Hematopoietic multipotent progenitor cell treated with erythropoietin and hydrocortisone succinate and interleukin-3 and kit ligand, for 17 days (in vitro differentiated cells): ENCODE measurements around the gene ITGAE.
A peak's percentile ranks its signal among the peaks of the same experiment; 100 is the strongest.

Source experiments
- DNase-seq: peaks from one replicate; pipeline ENCODE4 v3.0.0-alpha.2; 2015; ENCODE audit warnings: low spot score

Gene ITGAE

DNA sequence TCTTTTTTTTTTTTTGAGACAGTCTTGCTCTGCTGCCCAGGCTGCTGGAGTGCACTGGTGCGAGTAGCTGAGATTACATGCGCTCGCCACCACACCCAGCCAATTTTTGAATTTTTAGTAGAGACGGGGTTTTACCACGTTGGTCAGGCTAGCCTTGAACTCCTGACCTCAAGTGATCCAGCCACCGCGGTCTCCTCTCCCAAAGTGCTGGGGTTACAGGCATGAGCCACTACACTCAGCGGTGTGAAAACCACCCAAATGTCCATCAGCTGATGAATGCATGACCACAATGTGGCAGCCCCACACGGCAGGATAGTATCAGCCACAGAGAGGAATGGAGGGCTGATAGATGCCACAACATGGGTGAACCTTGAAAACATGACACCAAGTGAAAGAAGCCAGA lies 107.2 kb downstream of the ITGAE start:
- no peak for DNase-seq

DNA sequence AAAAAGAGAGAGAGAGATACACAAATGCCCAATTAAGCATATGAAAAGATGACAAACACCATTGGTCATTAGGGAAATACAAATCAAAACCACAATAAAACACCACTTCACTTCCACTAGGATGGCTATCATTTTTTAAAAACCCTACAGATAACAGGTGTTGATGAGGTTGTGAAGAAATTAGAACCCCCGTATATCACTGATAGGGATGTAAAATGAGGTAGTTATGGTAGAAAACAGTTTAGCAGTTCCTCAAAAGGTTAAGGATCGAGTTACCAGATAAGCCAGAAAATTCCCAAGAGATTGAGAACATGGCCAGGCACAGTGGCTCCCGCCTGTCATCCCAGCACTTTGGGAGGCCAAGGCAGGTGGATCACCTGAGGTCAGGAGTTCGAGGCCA lies 107.8 kb downstream of the ITGAE start:
- DNase-seq, result no peak

DNA sequence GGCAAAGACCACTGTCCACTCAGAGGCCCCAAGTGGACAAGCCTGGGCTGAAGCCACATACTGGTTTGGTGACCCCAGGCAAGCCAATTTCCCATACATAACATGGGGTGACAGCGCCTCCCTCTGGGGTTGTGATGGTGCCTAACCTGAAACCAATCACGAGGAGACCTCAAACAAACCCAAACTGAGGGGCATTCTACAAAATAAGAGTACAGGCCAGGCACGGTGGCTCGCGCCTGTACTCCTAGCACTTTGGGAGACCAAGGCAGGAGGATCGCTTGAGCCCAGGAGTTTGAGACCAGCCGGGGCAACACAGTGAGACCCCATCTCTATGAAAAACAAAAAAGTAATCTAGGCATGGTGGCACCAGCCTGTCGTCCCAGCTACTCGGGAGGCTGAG lies 108.6 kb downstream of the ITGAE start:
- DNase-seq, result peak; percentile 14

DNA sequence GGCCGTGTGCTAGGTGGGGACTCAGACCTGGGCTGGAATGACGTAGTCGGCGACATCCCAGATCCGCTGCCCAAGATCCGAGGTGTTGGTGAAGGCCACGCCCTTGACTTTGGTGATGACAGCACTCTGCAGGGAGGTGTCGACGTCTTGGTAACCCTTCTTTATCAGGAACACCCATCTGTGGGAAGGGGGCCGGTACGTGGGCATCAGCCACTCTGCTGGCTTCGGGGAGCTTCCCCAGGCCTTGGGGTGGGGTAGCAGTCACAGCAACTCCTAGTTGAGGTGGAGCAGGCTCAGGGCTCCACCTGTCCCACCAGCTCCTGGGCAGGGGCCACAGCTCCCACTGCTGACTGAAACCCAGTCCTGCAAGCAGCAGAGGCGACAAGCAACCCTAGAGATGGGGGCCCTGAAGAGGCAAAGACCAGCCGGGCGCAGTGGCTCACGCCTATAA lies 109.3 kb downstream of the ITGAE start:
- no peak for DNase-seq

DNA sequence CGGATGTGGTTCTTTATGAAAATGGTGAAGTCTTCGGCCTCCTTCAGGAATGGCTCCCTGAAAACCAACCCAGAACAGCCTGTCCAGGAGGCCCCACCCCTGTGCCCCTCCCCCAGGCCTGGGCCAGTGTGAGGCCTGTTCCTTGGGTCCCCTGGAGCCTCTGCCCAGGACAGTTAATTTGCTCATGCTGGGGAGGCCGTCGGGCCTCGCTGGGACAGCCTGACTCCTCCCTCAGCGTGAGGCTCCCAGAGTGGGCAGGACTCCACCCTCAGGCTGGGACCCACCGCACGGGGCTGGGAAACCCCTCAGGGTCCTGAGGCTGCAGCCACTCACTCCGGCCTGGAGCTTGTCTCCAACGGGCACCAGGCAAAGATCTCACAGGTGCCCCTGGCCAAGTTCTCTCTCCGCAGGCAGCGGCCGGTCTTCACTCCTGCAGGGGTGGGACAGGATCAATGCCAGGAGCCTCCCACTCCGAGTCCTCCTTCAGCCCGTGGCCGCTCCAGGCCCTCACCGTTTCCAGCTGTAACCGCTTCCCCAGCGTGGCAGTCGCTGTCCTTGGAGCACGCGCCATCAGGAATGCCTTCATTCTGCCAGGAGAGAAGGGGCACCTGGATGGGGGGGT lies 110.8 kb downstream of the ITGAE start:
- no peak for DNase-seq

DNA sequence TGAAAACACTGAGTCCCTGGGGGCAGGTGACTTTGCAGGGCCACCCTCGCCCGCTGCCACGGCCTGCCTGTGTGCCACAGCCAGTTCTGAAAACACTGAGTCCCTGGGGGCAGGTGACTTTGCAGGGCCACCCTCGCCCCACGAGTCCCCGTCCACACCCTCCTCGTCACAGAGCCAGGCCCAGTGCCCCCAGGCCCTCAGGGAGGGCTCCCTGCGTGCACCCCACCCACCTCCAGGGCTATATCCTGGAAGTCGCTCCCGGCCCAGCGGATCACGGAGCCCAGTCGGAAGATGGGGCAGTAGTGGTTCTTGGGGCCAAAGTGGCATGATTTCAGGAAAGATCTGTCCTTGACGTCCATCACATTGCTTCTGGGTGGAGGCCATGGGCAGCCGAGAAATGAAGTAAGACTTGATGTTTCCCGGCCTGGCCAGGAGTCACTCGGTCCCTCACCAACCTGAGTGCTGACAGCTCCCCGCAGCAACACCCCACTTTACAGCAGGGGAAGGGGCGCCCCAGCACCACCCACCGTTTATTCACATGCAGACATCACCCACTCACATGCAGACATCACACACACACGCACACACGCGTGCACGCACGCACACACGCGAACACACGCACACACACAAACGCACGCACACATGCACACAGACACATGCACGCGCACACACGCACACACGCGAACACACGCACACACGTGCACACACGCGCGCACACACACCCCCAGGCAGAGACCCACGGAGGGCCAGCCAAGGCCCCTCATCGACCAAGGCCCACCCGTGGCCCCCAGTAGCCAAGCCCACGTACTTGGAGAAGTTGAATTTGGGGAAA lies 111.5 kb downstream of the ITGAE start:
- no peak for DNase-seq

DNA sequence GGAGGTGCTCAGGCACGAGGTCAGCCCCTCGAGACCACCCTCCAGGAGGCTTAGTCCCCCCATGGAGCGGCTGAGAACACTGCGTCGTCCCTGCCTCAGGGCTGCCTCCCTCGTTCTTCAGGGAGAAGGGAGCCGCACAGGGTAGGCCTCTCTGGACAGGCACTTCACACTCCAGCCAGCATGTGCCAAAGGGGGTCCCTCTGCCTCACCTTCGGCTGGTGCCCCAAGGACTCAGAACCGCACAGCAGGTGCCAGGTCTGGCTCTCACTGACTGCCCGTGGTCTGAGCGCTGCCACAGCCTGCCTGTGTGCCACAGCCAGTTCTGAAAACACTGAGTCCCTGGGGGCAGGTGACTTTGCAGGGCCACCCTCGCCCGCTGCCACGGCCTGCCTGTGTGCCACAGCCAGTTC lies 112.1 kb downstream of the ITGAE start:
- DNase-seq, result no peak

DNA sequence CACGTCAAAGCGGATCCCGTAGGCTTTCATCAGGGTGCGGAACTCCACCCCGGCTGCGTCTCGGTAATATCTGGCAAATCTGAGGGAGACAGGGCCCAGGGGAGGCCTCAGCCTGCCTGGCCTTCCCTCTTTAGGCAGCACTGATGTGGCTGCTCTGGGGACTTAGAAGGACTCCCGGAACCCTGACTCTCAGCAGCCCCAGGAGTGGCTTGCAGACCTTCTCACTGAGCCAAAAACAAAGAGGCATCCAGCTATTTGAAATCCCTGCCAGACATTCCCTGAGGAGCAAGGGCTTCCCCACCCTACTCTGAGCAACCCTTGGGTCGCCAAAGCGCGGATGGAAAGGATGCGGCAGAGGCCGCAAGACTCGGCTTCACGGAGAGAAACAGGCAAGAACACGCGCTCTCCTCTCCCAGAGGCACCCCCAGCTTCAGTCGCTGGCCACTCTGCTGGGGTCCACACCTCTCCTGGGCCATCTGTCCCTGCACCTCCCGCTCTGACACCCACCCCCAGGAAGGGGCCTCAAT lies 112.9 kb downstream of the ITGAE start:
- no peak for DNase-seq

DNA sequence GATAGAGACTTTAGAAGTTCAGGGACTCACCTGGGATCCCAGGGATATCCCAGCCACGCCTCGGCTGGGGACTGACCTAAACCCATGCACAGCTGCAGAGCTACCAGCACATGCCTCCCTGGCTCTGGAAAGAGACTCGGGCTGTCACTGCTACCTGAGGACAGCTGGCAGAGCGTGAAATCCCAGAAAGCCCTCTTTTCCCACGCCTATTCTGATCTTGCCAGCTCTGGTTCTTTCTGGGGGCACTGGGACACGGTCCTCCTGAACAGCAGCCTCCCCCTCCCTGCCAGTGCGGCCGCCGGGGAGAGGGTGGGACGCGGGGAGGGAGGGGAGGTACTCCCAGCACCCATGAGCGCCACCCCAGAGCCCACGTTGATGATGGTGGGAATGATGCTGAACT lies 115.8 kb downstream of the ITGAE start:
- DNase-seq, result no peak

DNA sequence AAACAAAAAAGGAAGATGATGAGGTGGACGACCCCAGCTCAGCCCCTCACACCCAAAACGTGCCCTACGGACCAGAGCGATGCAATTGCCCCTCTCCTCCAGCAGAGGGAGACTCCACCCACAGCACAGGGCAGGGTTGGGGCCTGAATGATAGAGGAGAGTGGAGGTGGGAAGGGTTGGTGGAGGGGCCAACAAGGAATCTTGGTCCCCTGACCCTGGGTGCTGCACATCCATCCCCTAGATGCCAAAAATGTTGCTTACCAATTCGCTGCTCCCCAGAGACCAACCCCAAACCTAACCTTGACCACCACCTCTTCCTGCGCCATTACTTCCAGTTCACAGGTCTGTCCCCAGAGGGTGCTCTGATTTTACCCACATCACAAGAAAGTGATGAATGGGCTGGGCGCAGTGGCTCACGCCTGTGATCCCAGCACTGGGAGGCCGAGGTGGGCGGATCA lies 117.9 kb downstream of the ITGAE start:
- peak; percentile 52 for DNase-seq

DNA sequence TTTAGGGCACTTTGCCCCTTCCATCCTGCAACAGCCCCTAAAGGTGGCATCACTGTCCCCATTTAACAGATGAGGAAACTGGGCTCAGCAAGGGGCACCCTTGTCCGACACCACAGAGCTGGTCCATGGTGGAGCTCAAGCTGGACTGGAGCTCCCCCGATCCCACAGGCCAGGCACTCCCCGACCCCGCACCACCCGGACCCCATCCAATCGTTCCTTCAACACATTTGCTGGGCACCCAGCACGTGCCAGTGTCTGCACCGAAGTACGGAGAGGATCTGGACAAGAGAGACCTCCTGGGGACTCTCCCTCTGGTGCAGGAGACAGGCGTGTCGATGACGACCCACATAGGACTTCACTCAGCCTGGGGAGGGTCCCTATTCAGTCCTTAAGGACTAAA lies 119.0 kb downstream of the ITGAE start:
- no peak for DNase-seq

DNA sequence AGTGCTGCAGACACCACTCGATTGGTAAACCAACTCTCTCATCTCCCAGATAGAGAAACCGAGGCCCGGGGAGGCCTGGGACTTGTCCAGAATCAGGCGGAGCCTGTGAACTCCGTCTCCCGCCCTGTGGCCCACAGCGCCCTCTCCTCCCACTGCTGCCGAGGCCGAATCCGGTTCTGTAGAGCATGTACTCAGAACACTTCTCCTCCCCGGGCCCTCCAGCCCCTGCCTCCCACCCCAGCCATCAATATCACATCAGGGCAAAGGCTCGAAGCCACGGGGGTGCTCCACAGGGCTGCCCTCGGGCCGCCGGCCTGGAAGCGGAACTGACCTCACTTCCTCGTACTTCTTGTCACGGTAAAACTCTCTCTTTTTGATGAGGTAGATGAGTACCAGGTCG lies 119.4 kb downstream of the ITGAE start:
- no peak for DNase-seq

DNA sequence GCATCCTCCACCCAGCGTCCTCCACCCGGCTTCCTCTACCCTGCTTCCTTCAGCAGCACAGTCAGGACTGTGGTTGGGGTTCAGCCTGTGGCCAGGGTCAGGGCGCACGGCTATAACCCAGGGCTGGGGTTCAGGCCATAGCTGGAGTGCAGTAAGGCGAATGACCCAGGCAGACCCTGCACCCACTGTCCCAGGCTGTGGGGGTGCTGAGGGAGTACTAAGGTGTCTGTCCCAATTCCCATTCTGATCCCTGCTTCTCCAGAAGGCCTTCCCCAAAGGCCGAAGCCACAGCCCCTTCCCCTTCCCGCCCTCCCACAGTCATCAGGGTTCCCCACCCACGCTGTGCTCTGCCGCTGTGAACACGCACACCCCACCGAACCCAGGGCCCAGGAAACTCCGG lies 119.9 kb downstream of the ITGAE start:
- no peak for DNase-seq

DNA sequence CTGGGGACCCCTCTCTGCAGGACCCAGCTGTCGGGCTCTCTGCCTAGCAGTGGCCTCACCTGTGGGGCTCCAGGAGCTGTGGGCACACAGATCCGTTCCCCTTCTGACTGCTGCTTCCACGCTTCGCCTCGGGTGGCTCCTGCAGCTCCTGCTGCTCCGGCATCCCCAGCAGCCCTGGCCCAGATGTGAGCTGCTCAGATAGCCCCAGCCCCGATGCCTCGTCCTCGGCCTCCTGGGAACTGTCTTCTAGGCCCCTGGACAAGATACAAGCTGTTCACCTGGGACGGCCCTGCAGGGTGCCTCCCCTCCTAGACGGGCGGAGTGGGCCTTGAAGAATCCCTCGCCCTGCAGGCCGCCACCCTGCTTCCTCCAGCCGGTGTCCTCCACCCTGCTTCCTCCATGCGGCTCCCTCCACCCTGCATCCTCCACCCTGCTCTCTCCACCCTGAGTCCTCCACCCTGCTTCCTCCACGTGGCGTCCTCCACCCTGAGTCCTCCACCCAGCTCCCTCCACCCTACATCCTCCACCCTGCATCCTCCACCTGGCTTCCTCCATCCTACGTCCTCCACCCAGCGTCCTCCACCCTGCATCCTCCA lies 121.4 kb downstream of the ITGAE start:
- no peak for DNase-seq

DNA sequence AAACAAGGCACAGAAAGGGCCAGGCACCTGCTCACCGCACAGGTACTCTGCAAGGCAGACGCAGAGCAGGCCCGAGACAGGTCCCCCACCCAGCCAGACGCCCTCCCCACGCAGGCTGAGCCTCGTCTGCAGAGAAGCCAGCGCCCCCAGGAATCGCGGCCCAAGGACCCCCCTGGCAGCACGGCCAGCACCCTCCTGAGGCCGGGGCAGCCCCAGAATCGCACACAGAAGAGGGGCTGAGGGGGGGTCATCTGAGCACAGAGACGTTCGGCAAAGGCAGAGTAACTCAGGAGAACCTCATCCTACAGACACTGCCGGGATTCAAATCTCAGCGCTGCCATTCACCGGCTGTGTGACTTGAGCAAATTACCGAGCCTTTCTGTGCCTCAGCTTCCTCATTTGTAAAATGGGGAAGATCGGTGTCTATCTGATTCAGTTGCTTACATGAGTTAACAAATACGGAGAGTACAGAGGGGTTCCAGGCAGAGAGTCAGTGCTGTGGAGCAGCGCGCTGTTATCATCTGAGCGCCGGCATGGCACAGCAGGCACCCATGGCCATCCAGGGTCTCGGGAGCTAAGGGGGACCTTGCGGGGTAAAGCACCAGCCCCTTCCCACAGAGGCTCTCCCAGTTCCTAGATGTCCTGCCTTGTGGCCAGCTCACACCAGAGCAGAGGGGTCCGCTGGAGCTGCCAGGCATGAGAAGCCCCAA lies 122.0 kb downstream of the ITGAE start:
- DNase-seq, result no peak

DNA sequence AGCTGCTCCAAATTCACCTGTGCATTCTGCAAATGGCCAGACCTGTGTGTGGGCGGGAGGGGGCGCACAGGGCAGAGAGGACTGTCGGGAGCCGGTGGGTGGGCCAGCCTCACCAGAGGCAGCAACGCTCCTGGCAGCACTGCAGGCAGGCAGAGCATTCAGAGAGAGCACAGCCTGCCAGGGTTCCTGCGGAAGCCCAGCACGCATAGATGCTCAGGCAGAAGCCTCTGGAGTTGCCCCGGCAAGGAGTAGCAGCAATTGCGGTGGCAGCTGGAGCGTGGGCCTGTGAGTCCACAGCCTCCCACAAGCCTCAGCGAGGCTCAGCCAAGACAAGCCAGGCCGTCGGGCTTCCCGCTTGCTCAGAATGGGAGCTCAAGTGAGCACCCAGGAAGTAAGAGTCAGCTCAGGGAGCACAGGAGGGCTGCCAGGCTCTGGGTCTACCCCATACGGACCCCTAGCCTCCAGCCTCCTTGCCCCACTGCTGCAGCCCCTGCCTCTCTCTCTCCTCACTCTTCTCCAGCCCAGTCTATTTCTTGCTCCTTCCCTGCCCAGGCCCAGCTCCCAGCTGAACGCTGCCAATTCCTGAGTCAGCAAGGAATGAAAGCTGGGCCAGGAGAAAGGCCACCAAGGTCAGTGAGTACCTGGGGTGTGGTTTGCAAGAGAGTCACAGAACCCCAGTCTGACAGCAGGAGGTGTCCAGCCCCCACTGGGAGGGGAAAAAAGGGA lies 122.7 kb downstream of the ITGAE start:
- DNase-seq, result no peak

DNA sequence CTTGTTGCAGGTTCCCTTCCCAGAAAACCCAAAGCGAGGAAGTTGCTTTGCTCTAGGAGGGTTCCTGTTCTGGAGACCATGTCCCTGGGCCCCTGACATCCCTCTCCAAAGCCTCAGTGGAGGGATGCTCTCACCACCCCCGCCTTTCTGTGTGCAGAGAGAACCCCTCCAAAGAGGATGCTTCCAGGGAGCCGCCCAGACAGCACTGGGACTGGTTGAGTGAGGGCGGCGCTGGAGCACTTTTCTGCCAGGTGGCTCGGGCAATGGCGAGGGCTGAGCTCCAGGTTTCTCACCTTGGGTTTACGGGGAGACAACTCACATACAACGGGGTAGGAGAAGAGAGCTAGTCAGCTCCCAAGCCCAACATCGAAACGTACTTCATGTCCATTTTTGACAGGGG lies 125.1 kb downstream of the ITGAE start:
- DNase-seq, result no peak

DNA sequence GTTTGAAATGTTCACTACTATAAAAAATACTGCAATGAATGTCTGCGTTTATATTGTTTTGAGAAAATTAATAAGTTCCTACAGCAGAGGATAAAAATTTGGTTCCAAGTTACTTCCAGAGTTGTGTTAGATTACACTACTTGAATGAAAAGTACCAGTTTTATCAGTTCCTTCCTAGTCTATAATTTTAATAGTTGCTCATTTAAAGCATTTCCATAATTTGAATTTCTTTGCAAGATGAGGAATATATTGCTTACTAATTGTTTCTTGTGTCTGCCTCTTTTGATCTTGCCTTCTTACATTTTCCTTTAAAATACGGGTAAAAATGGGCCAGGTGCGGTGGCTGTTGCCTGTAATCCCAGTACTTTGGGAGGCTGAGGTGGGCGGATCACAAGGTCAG lies 128.4 kb downstream of the ITGAE start:
- no peak for DNase-seq

DNA sequence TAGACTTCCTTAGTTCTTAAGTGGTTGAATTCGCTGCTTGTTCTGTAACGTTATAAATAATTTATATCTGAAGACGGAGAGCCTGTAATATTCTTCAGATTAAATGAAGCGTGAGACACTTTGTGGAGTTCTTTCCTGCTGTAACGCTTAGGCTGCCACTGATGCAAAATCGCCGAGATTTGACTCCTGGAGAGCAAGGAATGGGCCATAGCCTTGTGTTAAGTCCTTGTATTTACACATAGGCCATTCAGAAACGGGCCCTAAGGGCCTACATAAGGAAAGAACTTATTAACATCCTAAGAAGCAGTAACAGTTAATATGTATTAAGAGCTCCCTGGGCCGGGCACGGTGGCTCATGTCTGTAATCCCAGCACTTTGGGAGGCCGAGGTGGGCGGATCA lies 131.4 kb downstream of the ITGAE start:
- DNase-seq, result no peak

DNA sequence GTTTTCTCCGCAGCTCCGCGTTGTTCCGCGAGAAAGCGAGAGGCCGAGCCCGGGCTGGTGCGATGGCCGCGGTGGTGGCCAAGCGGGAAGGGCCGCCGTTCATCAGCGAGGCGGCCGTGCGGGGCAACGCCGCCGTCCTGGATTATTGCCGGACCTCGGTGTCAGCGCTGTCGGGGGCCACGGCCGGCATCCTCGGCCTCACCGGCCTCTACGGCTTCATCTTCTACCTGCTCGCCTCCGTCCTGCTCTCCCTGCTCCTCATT lies 132.0 kb downstream of the ITGAE start:
- DNase-seq, result no peak

DNA sequence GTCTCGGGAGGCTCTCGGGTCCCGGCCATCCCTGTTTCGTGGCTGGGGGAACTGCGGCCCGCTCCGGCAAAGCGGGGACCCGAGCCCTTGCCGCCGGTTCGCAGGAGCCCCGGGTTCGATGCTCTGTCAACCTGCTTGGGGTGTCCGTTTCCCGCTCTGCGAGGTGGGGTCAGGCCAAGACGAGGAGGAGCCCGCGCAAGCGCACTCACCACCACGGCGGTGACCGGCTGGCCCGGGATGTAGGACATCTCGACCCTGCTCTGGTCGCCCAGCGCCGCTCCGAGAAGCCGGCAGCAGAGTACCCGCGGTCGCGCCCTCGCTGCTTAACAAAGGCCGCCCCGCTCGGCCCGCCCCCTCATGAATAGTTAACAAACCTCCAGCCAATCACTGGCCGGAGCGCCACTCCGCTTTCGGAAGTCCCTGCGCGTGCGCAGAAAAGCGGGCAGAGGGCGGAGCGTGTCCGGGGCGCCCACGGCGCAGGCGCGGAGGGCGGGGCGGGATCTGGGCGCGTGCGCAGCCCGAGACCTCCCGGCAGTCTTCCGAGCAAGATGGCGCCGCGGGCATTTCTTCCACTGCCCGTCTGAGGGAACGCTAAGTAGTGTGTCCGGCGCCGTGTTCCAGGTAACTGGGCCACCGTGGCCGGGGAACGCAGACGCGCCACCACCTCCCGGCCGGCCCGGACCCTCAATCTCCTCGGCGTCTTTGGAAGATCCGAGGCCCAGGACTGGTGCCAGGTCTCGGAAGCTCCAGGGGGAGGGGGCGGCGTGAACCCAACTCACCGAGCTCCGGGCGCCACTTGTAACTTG lies 132.5 kb downstream of the ITGAE start, which contains the start of the genes EMC6 and TAX1BP3:
TSS of gene EMC6 (plus strand) at position 534 of the 806 bp plus-strand sequence. CDS start 335 bp downstream, outside the sequence.
TSS of gene TAX1BP3 (minus strand) at position 300 of the 806 bp plus-strand sequence. CDS start at position 248, 52 bp downstream.
- DNase-seq, result peak; percentile 100
